Rectal smooth muscle tissue (tissue), 1 donor: Measurements from ENCODE around the gene ZNF516.

Experiments
- H3K27ac ChIP-seq: one replicate; pipeline ENCODE4 v1.7.0; 2013; ENCODE audit warnings: low read depth, low read length, inconsistent platforms
- H3K27me3 ChIP-seq: one replicate; pipeline ENCODE4 v1.7.0; 2013; ENCODE audit warnings: low read length; ENCODE audit not compliant: control insufficient read depth, insufficient read depth
- H3K36me3 ChIP-seq: one replicate; pipeline ENCODE4 v1.7.0; 2013; ENCODE audit warnings: low read length; ENCODE audit not compliant: control insufficient read depth, insufficient read depth
- H3K4me1 ChIP-seq: one replicate; pipeline ENCODE4 v1.7.0; 2013; ENCODE audit warnings: low read length; ENCODE audit not compliant: control insufficient read depth, insufficient read depth
- H3K4me3 ChIP-seq: one replicate; pipeline ENCODE4 v1.7.0; 2013; ENCODE audit warnings: low read length
- H3K9ac ChIP-seq: one replicate; pipeline ENCODE4 v1.7.0; 2013; ENCODE audit warnings: low read length

Gene ZNF516

GRCh38 chr18:76405280-76405679 is 89.8 kb downstream of the ZNF516 start:
- Histone ChIP-seq H3K4me1 (no peaks in the 10 kb centered on the region), H3K36me3 (peaks cover 4% of the 10 kb centered on the region), H3K9ac (no peak overlapping the region), H3K27me3 (no peaks in the 10 kb centered on the region), H3K27ac (no peak overlapping the region), H3K4me3 (no peak overlapping the region)

- Histone ChIP-seq H3K4me1 (no peaks in the 10 kb centered on the region), H3K27ac (no peak overlapping the region), H3K27me3 (no peaks in the 10 kb centered on the region), H3K4me3 (no peak overlapping the region), H3K9ac (no peak overlapping the region), H3K36me3 (peaks cover 4% of the 10 kb centered on the region)
Observed at GRCh38 chr18:76404345-76404831, 90.7 kb downstream of the ZNF516 start.

- peaks cover 4% of the 10 kb centered on the region for H3K36me3 ChIP-seq
- H3K27ac ChIP-seq = no peak overlapping the region
- no peak overlapping the region for H3K9ac ChIP-seq
- no peaks in the 10 kb centered on the region for H3K27me3 ChIP-seq
- no peak overlapping the region for H3K4me3 ChIP-seq
- peaks cover 4% of the 10 kb centered on the region for H3K4me1 ChIP-seq
Observed at GRCh38 chr18:76402026-76402990, 92.7 kb downstream of the ZNF516 start.

GRCh38 chr18:76401498-76401897 is 93.5 kb downstream of the ZNF516 start:
- Histone ChIP-seq H3K4me3 (no peak overlapping the region), H3K36me3 (peaks cover 4% of the 10 kb centered on the region), H3K27me3 (no peaks in the 10 kb centered on the region), H3K27ac (no peak overlapping the region), H3K4me1 (peaks cover 4% of the 10 kb centered on the region), H3K9ac (no peak overlapping the region)

- H3K4me3 ChIP-seq = no peak overlapping the region
- peaks cover 4% of the 10 kb centered on the region for H3K4me1 ChIP-seq
- H3K27me3 ChIP-seq = no peaks in the 10 kb centered on the region
- H3K9ac ChIP-seq = no peak overlapping the region
- peaks cover 6% of the 10 kb centered on the region for H3K36me3 ChIP-seq
- H3K27ac ChIP-seq = no peak overlapping the region
Observed at GRCh38 chr18:76399613-76400391, 95.2 kb downstream of the ZNF516 start.

GRCh38 chr18:76398896-76399612 is 96.0 kb downstream of the ZNF516 start:
- Histone ChIP-seq H3K27ac (no peak overlapping the region), H3K36me3 (peaks cover 3% of the 10 kb centered on the region), H3K9ac (no peak overlapping the region), H3K4me3 (no peak overlapping the region), H3K4me1 (peaks cover 4% of the 10 kb centered on the region), H3K27me3 (no peaks in the 10 kb centered on the region)

GRCh38 chr18:76398295-76398694 is 96.7 kb downstream of the ZNF516 start:
- Histone ChIP-seq H3K4me1 (peaks cover 4% of the 10 kb centered on the region), H3K4me3 (no peak overlapping the region), H3K27me3 (no peaks in the 10 kb centered on the region), H3K9ac (no peak overlapping the region), H3K36me3 (peaks cover 3% of the 10 kb centered on the region), H3K27ac (no peak overlapping the region)

GRCh38 chr18:76397631-76398030 is 97.4 kb downstream of the ZNF516 start:
- peaks cover 4% of the 10 kb centered on the region for H3K4me1 ChIP-seq
- H3K4me3 ChIP-seq = no peak overlapping the region
- H3K9ac ChIP-seq = no peak overlapping the region

GRCh38 chr18:76396792-76397191 is 98.2 kb downstream of the ZNF516 start:
- Histone ChIP-seq H3K9ac (no peak overlapping the region), H3K36me3 (peaks cover 3% of the 10 kb centered on the region), H3K27ac (no peak overlapping the region), H3K4me3 (no peak overlapping the region), H3K27me3 (no peaks in the 10 kb centered on the region), H3K4me1 (peaks cover 4% of the 10 kb centered on the region)

More at GRCh38 chr18:76397631-76398030, 97.4 kb downstream of the ZNF516 start:
- Histone ChIP-seq H3K27ac (no peak overlapping the region), H3K36me3 (peaks cover 3% of the 10 kb centered on the region), H3K27me3 (no peaks in the 10 kb centered on the region)

- Histone ChIP-seq H3K4me1 (peaks cover 4% of the 10 kb centered on the region), H3K9ac (no peak overlapping the region), H3K27me3 (no peaks in the 10 kb centered on the region), H3K27ac (no peak overlapping the region), H3K4me3 (no peak overlapping the region), H3K36me3 (peaks cover 3% of the 10 kb centered on the region)
Observed at GRCh38 chr18:76395609-76396008, 99.4 kb downstream of the ZNF516 start.

GRCh38 chr18:76394780-76395476 is 100.1 kb downstream of the ZNF516 start:
- Histone ChIP-seq H3K4me3 (no peak overlapping the region), H3K4me1 (peaks cover 4% of the 10 kb centered on the region), H3K9ac (no peak overlapping the region), H3K27ac (no peak overlapping the region), H3K36me3 (peaks cover 3% of the 10 kb centered on the region), H3K27me3 (no peaks in the 10 kb centered on the region)
